ENCODE measurements around the gene PIEZO1.

The PIEZO1 gene

GRCh38 chr16:88732172-88732960, 52.7 kb downstream of the PIEZO1 start:
- TF ChIP-seq CTCF (IDR thresholded peaks at IDR 0.05): no peak
- Mint-ChIP-seq H3K27ac (no peak overlapping the region), H3K36me3 (ENCODE audit: low read depth) (no peaks in the 10 kb centered on the region), H3K27me3 (ENCODE audit: low read depth, poor library complexity) (no peaks in the 10 kb centered on the region), H3K4me3 (no peak overlapping the region), H3K4me1 (peaks cover 10% of the 10 kb centered on the region), H3K9me3 (no peaks in the 10 kb centered on the region)
- DNase-seq: no peak

- DNase-seq: no peak
- no peak overlapping the region for H3K4me3 Mint-ChIP-seq
- TF ChIP-seq CTCF (IDR thresholded peaks at IDR 0.05): no peak
- H3K4me1 Mint-ChIP-seq: peaks cover 10% of the 10 kb centered on the region
- H3K9me3 Mint-ChIP-seq: no peaks in the 10 kb centered on the region
- no peaks in the 10 kb centered on the region for H3K36me3 Mint-ChIP-seq (ENCODE audit: low read depth)
- no peak overlapping the region for H3K27ac Mint-ChIP-seq
- no peaks in the 10 kb centered on the region for H3K27me3 Mint-ChIP-seq (ENCODE audit: low read depth, poor library complexity)
Observed at GRCh38 chr16:88731699-88732098, 53.3 kb downstream of the PIEZO1 start.

GRCh38 chr16:88730632-88731607, 54.1 kb downstream of the PIEZO1 start:
- no peak for DNase-seq
- Mint-ChIP-seq H3K36me3 (ENCODE audit: low read depth) (no peaks in the 10 kb centered on the region), H3K4me1 (peaks cover 10% of the 10 kb centered on the region)

GRCh38 chr16:88727871-88728270, 57.1 kb downstream of the PIEZO1 start:
- no peak for TF ChIP-seq CTCF (IDR thresholded peaks at IDR 0.05)
- Mint-ChIP-seq H3K27me3 (ENCODE audit: low read depth, poor library complexity) (no peaks in the 10 kb centered on the region), H3K4me1 (peaks cover 10% of the 10 kb centered on the region)

More at GRCh38 chr16:88730632-88731607, 54.1 kb downstream of the PIEZO1 start:
- H3K27ac Mint-ChIP-seq: no peak overlapping the region
- no peak overlapping the region for H3K4me3 Mint-ChIP-seq
- TF ChIP-seq CTCF (IDR thresholded peaks at IDR 0.05): no peak
- H3K27me3 Mint-ChIP-seq (ENCODE audit: low read depth, poor library complexity): no peaks in the 10 kb centered on the region
- H3K9me3 Mint-ChIP-seq: no peaks in the 10 kb centered on the region

GRCh38 chr16:88726981-88727380, 58.0 kb downstream of the PIEZO1 start:
- no peak overlapping the region for H3K4me3 Mint-ChIP-seq
- no peaks in the 10 kb centered on the region for H3K36me3 Mint-ChIP-seq (ENCODE audit: low read depth)

More at GRCh38 chr16:88727871-88728270, 57.1 kb downstream of the PIEZO1 start:
- no peaks in the 10 kb centered on the region for H3K9me3 Mint-ChIP-seq
- no peaks in the 10 kb centered on the region for H3K36me3 Mint-ChIP-seq (ENCODE audit: low read depth)
- no peak overlapping the region for H3K27ac Mint-ChIP-seq
- DNase-seq: no peak
- no peak overlapping the region for H3K4me3 Mint-ChIP-seq

More at GRCh38 chr16:88726981-88727380, 58.0 kb downstream of the PIEZO1 start:
- no peak for TF ChIP-seq CTCF (IDR thresholded peaks at IDR 0.05)
- no peak for DNase-seq
- Mint-ChIP-seq H3K27ac (no peak overlapping the region), H3K27me3 (ENCODE audit: low read depth, poor library complexity) (no peaks in the 10 kb centered on the region), H3K9me3 (no peaks in the 10 kb centered on the region), H3K4me1 (peaks cover 10% of the 10 kb centered on the region)
